NCI-H2081 (cell line): Measurements from ENCODE around the gene CPN1.
A peak's percentile ranks its signal among the peaks of the same experiment; 100 is the strongest.
"Not testable (repeated sequence)": the region's sequence is repeated elsewhere in the genome, so short reads cannot be mapped to it uniquely, and the experiment has no call there.

ENCODE experiments used
- DNase-seq, 2 experiments: peaks; one replicate each; lab custom pipeline; 2025; lab: John Stamatoyannopoulos, UW

Gene CPN1

GRCh38 chr10:100021322-100021721 lies 60.3 kb downstream of the CPN1 start:
- no peak for DNase-seq

DNA sequence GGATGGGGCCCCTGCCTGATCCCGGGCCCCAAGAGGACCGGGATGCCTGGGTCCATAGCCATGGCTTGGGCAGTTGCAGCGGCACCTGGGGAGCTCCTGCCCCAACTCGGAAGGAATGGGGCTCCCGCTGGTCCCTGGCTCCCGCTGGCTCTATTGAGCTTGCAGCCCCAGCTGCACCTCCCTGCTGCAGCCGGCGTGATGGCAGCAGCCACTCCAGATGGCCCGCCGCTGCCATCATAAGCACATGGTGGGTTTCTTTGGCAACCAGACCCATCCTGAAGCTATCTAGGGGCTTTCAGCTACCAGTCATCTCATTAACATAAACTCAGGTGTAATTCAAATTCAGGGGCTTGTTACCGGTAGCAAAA lies 60.8 kb downstream of the CPN1 start:
- peak in 1 of 2 experiments; percentile 6 for DNase-seq

DNA sequence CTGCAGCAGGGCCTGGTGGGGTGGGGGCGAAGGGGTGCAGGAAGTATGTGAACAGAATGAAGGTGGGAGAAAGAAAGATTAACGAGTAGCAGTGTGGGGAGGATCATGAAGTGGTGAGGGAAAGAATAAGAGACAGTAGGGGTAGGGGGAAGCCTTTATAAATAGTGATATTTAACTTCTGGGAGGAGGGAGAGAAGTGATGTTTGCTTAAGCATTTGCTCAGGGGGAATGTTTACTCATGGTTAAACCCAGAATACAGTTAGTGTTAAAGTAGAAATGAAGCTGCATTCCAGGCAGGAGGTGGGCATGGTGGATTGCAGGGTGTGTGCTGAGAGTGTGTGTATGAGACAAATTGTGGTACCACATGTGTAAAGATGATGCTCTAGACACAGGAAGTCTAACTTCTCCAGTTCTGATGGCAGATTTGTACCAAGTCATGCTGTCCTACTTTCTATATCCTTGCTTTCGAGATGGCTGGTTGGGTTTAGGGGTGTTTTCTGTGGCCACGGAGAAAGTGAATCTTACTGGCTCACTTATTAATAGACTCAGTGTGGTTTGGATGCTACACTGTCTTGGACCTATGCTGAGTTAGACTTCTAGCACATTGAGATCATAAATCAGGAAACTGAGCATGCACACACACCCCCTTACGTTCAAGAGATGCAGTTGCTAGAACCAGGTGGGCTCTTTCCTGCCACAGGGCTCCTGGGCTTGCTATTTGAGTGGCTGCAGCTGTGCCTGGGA lies 61.4 kb downstream of the CPN1 start:
- peak in 1 of 2 experiments; percentile 56 for DNase-seq

DNA sequence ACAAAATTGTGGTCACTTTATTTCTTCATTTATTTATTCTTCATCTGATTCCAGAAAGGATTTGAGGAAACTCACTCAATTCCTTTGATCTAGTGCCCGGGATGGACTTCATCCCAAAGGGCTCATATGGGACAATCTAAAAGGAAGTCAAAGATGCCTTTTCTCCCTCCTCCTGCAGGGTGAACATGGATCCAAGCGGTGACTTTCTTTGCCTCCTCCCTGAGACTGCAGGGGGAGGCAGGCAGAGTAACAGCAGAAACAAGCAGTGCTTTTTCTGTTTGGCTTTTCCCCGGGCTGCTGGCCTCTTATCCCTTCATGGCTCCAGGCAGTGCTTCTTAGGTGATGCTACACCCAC lies 61.9 kb downstream of the CPN1 start:
- peak in 1 of 2 experiments; percentile 19 for DNase-seq

DNA sequence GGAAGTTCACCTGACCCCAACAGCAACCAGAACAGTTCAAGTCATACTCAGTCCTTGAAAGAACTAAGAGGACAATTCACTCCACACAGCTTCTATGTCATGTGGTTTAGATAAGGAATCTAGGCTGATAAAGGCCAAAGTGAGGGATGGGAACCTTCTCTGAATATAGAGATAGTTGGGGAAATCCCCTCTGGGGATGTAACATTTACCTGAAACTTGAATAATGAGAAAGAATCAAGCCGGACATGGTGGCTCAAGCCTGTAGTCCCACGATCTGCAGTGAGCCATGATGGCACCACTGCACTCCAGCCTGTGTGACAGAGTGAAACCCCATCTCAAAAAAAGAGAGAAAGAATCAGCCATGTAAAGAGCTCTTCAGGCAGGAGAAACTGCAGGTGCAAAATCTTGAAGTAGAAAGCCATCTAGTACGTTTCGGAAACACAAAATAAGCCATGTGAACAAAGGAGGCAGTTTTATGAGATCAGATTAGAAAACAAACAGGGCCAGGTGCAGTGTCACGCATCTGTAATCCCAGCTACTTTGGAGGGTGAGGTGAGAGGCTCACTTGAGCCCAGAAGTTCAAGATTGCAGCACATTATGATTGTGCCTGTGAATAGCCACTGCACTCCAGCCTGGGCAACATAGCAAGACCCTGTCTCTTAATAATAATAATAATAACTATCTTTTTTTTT lies 67.5 kb downstream of the CPN1 start:
- peak in 1 of 2 experiments; percentile 1 for DNase-seq

DNA sequence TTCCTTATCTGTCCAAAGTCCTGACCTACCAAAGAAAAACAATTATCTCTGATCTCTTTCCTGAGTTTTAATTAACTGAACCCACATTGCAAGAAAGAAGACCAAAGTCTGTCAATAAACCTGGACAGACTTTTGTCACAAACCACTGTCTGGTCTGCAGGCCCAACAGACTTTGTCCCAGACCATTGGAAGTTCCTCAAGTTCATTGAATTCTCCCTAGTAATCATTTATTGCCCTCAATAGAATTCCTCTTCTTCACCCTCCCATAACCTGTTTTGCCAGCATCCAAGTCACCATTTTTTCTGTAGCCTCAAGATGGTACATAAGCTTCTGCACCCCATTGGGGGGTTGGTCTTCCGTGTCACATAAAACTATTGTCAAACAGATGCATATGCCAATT lies 68.0 kb downstream of the CPN1 start:
- no peak for DNase-seq

DNA sequence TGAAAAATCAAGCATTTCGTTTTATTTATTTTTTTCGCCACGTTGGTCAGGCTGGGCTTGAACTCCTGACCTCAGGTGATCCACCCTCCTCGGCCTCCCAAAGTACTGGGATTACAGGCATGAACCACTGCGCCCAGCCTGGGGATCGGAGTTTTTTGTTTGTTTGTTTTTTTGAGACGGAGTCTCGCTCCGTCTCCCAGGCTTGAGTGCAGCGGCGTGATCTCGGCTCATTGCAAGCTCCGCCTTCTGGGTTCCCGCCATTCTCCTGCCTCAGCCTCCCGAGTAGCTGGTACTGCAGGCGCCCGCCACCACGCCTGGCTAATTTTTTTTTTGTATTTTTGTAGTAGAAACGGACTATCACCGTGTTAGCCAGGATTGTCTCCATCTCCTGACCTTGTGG lies 69.8 kb downstream of the CPN1 start:
- not testable (repeated sequence) for DNase-seq

GRCh38 chr10:100009793-100010676 lies 71.6 kb downstream of the CPN1 start, which contains the start of gene DNMBP:
Gene DNMBP, minus strand, starts transcription at chr10:100009947. Its CDS starts 37,823 bp downstream, at chr10:99972124.
- DNase-seq: peak; percentile 48 to 67

DNA sequence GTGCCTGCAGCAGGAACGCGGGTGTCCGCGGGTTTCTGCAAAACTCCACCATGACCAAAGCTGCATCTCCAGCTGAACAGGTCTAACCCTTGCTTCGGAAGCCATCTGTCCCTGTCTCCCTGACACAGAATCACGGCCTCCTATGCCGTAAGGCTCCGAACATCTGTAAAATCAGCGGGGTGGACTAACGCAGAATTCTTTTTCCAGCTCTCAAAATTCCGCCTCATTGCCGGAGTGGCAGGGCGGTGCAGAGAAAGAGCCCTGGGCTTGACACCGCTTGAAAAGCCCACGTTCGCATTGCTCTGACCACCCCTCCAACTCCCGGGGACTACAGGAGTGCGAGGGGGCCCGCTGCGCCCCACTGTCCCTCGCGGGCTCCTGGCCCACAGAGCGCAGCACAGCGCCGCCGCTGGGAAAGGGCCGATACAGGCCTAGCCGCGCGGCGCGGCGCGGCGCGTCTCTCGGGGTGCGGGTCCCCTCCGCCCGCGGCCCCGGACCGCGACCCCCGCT lies 72.3 kb downstream of the CPN1 start:
- DNase-seq: peak; percentile 14 to 31

DNA sequence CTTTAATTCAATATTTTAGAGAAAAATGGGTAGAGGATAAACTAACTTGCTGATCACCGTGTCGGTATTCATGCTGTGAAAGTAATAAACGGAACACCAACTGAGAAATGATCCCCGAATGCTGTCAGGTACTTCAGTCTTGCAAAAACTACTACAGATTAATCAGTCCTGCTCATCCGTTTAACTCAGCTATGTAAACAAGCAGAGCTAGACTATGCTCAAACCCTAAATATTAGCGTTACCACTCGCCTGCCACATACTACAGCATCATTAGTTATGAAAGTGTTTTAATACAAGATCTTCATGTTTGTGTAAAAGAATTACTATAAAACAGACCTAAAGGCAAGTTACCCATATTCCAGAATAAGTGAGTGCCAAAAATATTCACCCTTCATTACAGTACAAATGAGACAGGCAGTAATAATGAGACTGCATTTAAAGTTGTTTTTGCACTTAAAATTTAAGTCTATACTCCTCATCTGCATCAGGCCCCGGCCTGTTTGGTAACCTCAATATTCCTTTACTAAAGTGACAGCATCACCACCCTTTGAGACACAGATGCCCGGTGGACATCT lies 72.9 kb downstream of the CPN1 start:
- DNase-seq: no peak

DNA sequence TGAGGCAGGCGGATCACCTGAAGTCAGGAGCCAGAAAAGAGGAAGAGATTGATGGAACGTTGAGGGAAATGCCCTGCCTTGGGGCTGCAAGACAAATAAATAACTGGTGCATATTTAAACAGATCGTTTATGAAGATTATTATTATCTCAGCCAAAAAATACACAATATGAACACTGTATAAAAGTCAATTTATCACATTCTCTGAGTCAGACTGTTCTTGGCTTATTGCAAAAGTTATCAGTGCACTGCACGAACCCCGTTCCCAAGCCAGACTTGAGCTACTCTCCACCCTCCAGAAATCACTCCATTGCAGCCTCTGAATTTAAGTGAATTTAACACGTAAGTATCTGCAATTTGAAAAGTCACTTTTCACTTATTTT lies 73.5 kb downstream of the CPN1 start:
- DNase-seq: no peak

DNA sequence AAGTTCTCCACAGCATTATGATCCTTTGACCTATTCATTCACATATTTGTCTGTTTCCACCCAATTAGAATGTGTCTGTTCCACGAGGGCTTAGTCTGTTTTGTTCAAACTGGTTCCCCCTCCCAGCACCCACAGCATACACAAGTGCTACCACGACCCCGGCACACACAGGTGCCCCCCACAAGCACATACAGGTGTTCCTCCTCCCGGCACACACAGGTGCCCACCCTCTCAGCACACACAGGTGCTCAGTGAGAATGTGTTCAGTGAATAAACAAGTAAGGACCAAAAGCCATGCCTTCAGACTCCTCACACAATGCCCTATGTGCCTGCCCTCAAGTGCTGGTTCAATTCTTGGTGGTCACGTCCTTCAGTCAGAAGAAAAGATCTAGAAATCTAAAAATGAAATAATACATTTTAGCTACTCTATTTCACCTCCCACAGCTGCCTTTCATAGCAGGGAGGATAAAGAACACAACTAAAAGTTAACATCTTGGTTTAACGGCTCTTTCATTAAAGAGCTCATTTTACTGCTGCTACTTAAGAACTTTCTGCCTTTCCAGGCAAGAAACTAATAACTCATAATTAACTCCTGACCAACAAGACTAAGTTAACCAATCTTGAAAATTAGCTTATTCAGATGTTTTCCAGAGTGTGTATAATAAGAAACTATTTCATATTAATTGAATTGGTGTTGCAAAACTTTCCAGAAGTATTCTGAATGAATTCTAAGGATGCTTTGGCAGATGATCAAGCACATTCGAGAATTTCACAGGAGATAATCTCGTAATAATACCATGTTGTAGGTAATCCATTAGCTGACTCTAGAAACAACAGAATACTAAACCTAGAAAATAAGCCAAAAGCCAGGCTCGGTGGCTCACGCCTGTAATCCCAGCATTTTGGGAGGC lies 74.2 kb downstream of the CPN1 start:
- DNase-seq: no peak

DNA sequence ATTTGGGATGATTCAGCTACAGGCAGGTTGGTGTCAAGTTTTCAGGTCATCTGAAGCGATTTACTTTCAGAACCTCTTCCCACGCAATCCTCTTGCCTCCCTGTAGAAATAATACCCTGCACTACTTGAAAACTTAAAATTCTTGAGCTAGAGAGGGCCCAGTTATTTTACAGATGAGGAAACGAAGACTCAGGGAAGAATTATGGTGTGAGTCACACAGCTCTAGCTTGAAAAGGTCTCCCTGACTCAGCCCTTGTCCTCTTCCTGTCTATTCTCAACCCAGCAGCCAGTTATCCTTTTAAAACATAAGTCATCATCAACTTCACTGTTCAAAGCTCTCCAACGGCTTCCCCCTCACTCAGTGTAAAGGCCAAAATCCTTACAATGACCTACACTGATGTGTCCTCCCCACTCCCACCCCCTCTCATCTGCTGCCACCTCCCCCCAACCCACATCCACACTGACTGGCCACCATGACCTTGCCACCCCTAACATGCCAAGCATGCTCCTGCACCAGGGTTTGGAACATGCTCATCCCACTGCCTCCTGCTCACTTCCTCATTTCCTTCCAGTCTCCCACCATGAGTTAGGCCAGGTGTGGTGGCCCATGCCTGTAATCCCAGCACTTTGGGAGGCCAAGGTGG lies 75.3 kb downstream of the CPN1 start:
- DNase-seq: no peak

DNA sequence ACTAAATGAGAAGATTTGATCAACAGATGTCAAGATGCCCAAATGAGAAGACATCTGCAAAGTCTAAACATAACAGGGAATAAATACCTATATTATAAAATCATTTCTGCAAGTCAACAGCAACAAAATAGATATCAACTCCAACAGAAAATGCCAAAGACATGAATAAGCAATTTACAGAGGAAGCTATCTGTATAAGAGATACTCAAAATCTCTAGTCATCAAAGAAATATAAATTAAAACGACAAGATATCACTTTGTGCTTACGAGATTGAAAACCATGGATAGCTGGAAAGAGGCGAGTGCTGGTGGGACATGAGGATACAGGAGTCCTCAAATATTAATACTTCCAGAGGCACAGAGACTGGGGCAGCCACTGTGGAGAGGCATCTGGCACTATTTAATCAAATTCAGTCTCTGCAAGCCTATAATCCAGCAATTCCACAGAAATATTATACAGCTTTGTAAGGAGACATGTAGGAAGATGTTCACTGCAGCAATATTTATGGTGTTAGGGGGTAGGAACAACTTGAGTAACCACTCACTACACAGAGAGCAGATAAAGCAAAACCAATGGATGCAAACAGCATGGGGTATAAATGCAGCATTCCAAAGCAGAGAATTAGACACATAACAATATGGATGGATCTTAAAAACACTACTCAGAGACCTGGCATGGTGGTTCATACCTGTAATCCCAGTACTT lies 76.7 kb downstream of the CPN1 start:
- no peak for DNase-seq

DNA sequence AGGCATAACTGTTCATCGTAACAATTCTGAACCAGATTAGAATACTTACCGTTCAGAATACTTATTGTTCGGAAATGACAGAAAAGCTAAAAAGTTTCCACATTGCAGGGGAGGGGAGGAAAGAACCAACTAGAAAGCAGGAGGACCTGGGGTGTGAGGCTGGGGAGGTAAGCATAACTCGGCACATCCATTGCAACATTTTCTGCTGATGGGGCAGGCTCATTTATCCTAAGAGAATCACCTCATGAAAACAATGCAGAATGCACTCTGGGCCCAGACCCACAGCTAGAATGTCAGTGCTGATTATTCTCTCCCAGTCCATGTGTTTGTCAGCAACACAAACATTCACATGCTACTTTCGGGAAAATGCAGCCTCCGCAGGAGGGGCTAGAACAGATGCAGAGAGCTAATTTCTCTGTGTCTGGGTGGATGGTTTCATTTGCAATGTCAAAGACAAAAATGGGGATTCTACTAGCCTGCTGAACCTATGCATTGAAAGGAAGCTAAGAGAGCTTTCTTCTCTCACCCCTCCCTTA lies 81.5 kb downstream of the CPN1 start:
- no peak for DNase-seq

DNA sequence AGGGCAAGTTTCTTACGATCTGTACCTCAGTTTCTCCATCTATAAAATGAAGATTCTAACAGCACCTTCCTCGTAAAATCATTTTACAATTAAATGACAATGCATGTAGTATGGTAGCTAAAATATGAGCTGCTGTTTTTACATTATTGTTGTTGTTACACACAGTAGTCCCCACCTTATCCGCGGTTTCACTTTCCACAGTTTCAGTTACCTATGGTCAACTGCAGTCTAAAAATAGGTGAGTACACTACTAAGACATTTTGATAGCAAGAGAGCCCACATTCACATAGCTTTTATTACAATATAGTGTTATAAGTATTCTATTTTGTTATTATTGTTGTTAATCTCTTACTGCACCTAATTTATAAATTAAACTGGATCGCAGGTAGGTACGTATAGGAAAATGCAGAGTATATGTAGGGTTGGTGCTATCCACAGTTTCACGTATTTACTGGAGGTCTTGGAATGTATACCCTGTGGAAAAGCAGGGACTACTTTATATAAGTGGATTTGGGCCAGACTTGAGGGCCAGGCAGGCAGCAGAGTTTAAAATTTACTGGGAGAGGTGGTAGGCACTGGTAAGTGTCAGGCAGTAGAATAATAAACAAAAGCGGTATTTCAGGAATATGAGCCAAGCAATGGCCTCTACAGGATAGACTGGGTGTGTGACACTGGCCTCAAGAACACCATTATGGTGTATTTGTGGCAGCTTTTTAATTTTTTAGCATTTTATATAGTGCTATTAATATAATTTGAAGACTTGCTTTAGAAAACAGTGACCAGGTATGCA lies 82.2 kb downstream of the CPN1 start:
- DNase-seq: no peak

GRCh38 chr10:99998889-99999288 lies 82.8 kb downstream of the CPN1 start:
- no peak for DNase-seq
